Esophagus muscularis mucosa (tissue), 4 donors: ENCODE results near the gene F2R. TPM values are rescaled to one million over a fixed set of nuclear protein-coding genes. Genes with fewer than 3 reads are reported as not detected.

Experiments used
- DNase-seq: peaks from one replicate; pipeline ENCODE4 v3.0.0-alpha.2; 2017; ENCODE audit errors: extremely low spot score
- H3K27ac ChIP-seq, 4 donors: fragments of 200-600 bp; sonication (generic); replicated peaks in 1 of 4; 1 replicate in 3 of 4; 2 replicates in 1 of 4; pipeline ENCODE4 v1.5.1; 2016 to 2019; ENCODE audit warnings: mild to moderate bottlenecking in 1 of 4
- H3K27me3 ChIP-seq, 4 donors: fragments of 200-600 bp; sonication (generic); one replicate each; pipeline versions ENCODE4 v1.5.1 to v1.6.0; 2016 to 2019
- H3K36me3 ChIP-seq, 4 donors: fragments of 200-600 bp; sonication (generic); one replicate each; pipeline ENCODE4 v1.5.1; 2016 to 2019
- H3K4me1 ChIP-seq, 4 donors: fragments of 200-600 bp; sonication (generic); one replicate each; pipeline ENCODE4 v1.5.1; 2016 to 2019
- H3K4me3 ChIP-seq, 4 donors: fragments of 200-600 bp; sonication (generic); 1 replicate in 2 of 4; 2 replicates in 2 of 4; pipeline ENCODE4 v1.5.1; 2016 to 2019; ENCODE audit warnings: mild to moderate bottlenecking in 4 of 4, moderate library complexity in 1 of 4
- H3K9me3 ChIP-seq, 4 donors: fragments of 200-600 bp; sonication (generic); 1 replicate in 3 of 4; 2 replicates in 1 of 4; pipeline ENCODE4 v1.5.1; 2016 to 2019
- CTCF ChIP-seq, 3 experiments: fragments of 200-600 bp in 2 of 3; fragments of 450-650 bp in 1 of 3; sonication (generic) in 2 of 3; IDR thresholded peaks; one replicate each; pipeline ENCODE4 v1.5.1; 2017 to 2019; ENCODE audit warnings: antibody characterized with exemption in 3 of 3, mild to moderate bottlenecking in 2 of 3, moderate library complexity in 1 of 3
- EP300 ChIP-seq: sonication (generic); formaldehyde crosslinking; IDR thresholded peaks from one replicate; pipeline ENCODE4 v1.6.1; 2017; ENCODE audit warnings: antibody characterized with exemption
- POLR2A ChIP-seq: fragments of 450-650 bp; IDR thresholded peaks from one replicate; pipeline ENCODE4 v1.6.1; 2017; ENCODE audit warnings: antibody characterized with exemption, moderate library complexity, mild to moderate bottlenecking, low read depth
- POLR2AphosphoS5 ChIP-seq, 2 donors: sonication (generic); formaldehyde crosslinking; IDR thresholded peaks; one replicate each; pipeline ENCODE4 v1.6.1; 2017; ENCODE audit warnings: antibody characterized with exemption in 2 of 2
- WGBS: methylation state at CpG from one replicate; pipeline ENCODE4 v1.1.5; 2018; 5-methylcytosine and 5-hydroxymethylcytosine counted together
- intact Hi-C: fragments of 100-400 bp; cut with DNase I; formaldehyde crosslinking; loops from one replicate; pipeline ENCODE4 v1.15.1; 2023
- total RNA-seq, 4 donors: library from RNA; depleted of rRNA; stranded (reverse); fragments of >200 nt; gene quantifications; one replicate each; pipeline versions ENCODE4 v1.1.0 to v1.2.1, GENCODE V29; 2016

The F2R gene
- total RNA-seq, 4 donors from 2014 or later: 12.1 to 14.1 (median 13.9) TPM

- DNase-seq: no peak
- Histone ChIP-seq H3K27ac (peak overlapping the region in 3 of 4 donors; percentile 35 to 63 (median 61)), H3K4me1 (peaks cover 0 to 16% (median 5%) of the 10 kb centered on the region in 4 donors), H3K9me3 (no peaks in the 10 kb centered on the region), H3K36me3 (no peaks in the 10 kb centered on the region), H3K27me3 (no peaks in the 10 kb centered on the region), H3K4me3 (no peak overlapping the region)
- no peak for TF ChIP-seq POLR2A
- 67% methylated on average over 7 of the region's 7 CpGs for WGBS
- intact Hi-C loops: no loop called here
Measured at GRCh38 chr5:76690704-76691466, 25.0 kb upstream of the F2R start.

GRCh38 chr5:76691467-76692273 is 24.3 kb upstream of the F2R start:
- Histone ChIP-seq H3K27ac (peak overlapping the region in 3 of 4 donors; percentile 35 to 63 (median 61)), H3K4me1 (peaks cover 0 to 16% (median 5%) of the 10 kb centered on the region in 4 donors), H3K27me3 (no peaks in the 10 kb centered on the region), H3K4me3 (no peak overlapping the region), H3K36me3 (no peaks in the 10 kb centered on the region), H3K9me3 (no peaks in the 10 kb centered on the region)
- no peak for TF ChIP-seq POLR2A
- no peak for TF ChIP-seq CTCF (IDR thresholded peaks at IDR 0.05)
- no peak for TF ChIP-seq EP300
- TF ChIP-seq POLR2AphosphoS5 (IDR thresholded peaks at IDR 0.05): no peak
- intact Hi-C loops: no loop called here
- DNase-seq: no peak
- WGBS: 63% methylated on average over 5 of the region's 5 CpGs

- H3K27me3 ChIP-seq: no peaks in the 10 kb centered on the region
- 95% methylated on average over 6 of the region's 6 CpGs for WGBS
- no peaks in the 10 kb centered on the region for H3K36me3 ChIP-seq
- H3K9me3 ChIP-seq: no peaks in the 10 kb centered on the region
- no peak for DNase-seq
- peak overlapping the region in 3 of 4 donors; percentile 35 to 63 (median 49) for H3K27ac ChIP-seq
- TF ChIP-seq CTCF (IDR thresholded peaks at IDR 0.05) (no peak), EP300 (no peak), POLR2A (no peak), POLR2AphosphoS5 (IDR thresholded peaks at IDR 0.05) (no peak)
- peaks cover 0 to 16% (median 5%) of the 10 kb centered on the region in 4 donors for H3K4me1 ChIP-seq
- H3K4me3 ChIP-seq: no peak overlapping the region
- intact Hi-C loops: no loop called here
Measured at GRCh38 chr5:76692274-76692540, 23.7 kb upstream of the F2R start.

GRCh38 chr5:76692651-76693050 is 23.3 kb upstream of the F2R start:
- no peaks in the 10 kb centered on the region for H3K27me3 ChIP-seq
- no peak for DNase-seq
- no peaks in the 10 kb centered on the region for H3K9me3 ChIP-seq
- no peak overlapping the region for H3K27ac ChIP-seq
- H3K36me3 ChIP-seq: no peaks in the 10 kb centered on the region
- intact Hi-C loops: no loop called here
- peaks cover 0 to 16% (median 5%) of the 10 kb centered on the region in 4 donors for H3K4me1 ChIP-seq
- no peak overlapping the region for H3K4me3 ChIP-seq
- TF ChIP-seq CTCF (IDR thresholded peaks at IDR 0.05) (no peak), POLR2A (no peak), EP300 (no peak), POLR2AphosphoS5 (IDR thresholded peaks at IDR 0.05) (no peak)
- WGBS: 97% methylated on average over 3 of the region's 3 CpGs

GRCh38 chr5:76693141-76693540 is 22.8 kb upstream of the F2R start:
- H3K27ac ChIP-seq: no peak overlapping the region
- no peaks in the 10 kb centered on the region for H3K9me3 ChIP-seq
- DNase-seq: no peak
- H3K4me3 ChIP-seq: no peak overlapping the region
- no peaks in the 10 kb centered on the region for H3K27me3 ChIP-seq
- H3K4me1 ChIP-seq: peaks cover 0 to 16% (median 5%) of the 10 kb centered on the region in 4 donors
- intact Hi-C loops: no loop called here
- 99% methylated on average over 3 of the region's 3 CpGs for WGBS
- no peaks in the 10 kb centered on the region for H3K36me3 ChIP-seq
- TF ChIP-seq POLR2A (no peak), EP300 (no peak), CTCF (IDR thresholded peaks at IDR 0.05) (no peak), POLR2AphosphoS5 (IDR thresholded peaks at IDR 0.05) (no peak)
